ENCODE measurements around the gene OOSP1.
"Not testable (repeated sequence)": the region's sequence is repeated elsewhere in the genome, so short reads cannot be mapped to it uniquely, and the experiment has no call there.

Gene OOSP1

GRCh38 chr11:59960502-59961381, 22.5 kb downstream of the OOSP1 start:
- no peak for DNase-seq

GRCh38 chr11:59962107-59962482, 23.9 kb downstream of the OOSP1 start:
- no peak for DNase-seq

DNA sequence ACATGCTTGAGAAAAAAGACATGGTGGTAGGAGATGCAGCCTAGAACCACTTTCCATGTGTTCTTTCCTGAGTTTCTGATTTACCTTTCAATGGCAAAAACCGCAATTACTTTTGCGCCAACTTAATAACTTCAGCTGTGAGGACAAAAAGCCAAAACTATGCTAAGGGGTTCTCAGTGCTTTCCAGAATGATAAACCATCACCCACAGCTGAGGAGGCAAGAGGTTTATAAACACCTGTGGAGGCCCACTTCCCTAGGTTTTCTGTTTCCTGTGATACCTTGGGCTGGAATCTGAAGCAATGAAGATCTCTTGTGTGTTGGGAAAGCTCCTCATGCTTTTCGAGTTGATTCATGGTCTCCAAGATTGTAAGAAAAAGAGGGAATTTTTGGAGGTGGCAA, 25.5 kb downstream of the OOSP1 start, which contains the start of gene OOSP4A:
OOSP4A (plus strand) TSS at position 301 of the 400 bp plus-strand sequence; CDS start at position 301, 0 bp downstream.
- no peak for DNase-seq

GRCh38 chr11:59965424-59965823, 27.2 kb downstream of the OOSP1 start:
- no peak for DNase-seq

DNA sequence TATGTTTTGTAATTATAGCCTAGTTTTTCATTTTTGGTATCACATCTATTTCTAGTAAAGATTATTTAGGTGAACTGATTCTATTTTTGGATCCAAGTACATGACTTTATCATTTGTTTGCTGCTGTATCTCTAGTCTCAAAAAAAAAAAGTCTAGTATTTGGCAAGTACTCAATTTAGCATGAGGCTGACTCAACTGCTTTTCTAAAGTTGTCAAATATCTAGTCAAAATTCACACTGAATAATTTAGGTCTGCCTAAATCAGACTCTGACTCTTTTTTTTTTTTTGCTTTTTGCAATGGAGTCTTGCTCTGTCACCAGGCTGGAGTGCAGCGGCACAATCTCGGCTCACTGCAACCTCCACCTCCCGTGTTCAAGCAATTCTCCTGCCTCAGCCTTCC, 28.0 kb downstream of the OOSP1 start:
- no peak for DNase-seq

- no peak for DNase-seq
Observed at GRCh38 chr11:59967677-59968394, 29.6 kb downstream of the OOSP1 start.

DNA sequence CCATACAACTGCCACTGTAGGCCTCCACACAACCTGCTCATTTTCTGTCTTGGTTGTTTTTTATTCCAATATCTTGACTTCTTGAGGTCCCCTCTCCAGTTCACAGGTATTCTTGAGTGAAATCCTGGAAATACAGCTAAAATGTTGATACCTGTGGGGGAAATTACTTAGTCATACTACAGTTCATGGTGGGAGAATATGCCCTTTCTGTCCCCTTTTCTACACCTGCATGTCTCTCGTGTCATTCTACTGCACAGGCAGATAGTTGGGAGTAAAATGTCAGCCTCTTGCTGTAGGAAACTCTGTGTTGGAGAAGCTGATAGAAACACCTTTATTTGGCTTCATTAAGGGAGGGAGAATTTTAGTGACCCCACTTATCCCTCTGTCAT, 30.2 kb downstream of the OOSP1 start:
- DNase-seq: no peak

GRCh38 chr11:59973097-59973496, 34.9 kb downstream of the OOSP1 start:
- DNase-seq: no peak

DNA sequence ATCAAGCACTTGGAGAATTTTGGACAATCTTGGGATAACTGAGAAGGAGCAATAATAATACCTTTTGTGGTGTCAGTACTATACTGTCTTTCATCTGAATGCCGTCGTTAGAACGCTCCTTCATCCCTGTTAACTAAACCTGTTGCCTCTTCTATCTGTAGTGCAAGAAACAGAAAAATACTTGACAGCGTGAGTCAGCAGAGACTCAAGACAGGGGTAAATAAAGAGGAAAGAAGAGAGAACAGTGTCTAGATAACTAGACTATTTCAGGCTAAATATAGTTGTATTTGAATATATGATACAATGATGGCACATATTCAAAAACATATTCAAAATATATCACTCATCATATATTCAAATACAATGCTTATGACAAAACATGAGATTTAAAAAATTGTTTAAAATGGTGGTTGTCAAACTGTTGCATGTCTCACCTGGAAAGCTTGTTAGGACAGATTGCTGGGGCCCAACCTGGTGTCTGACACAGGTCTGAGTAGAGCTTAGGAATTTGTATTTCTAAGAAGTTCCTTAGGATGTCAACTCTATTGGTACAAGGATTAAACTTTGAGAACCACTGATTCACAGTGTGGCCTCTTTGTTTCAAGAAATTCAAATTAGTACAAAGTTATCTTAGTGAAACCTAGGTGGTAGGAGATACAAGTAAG, 43.0 kb downstream of the OOSP1 start:
- no peak for DNase-seq

- DNase-seq: not testable (repeated sequence)
Observed at GRCh38 chr11:59982037-59982436, 43.8 kb downstream of the OOSP1 start.

DNA sequence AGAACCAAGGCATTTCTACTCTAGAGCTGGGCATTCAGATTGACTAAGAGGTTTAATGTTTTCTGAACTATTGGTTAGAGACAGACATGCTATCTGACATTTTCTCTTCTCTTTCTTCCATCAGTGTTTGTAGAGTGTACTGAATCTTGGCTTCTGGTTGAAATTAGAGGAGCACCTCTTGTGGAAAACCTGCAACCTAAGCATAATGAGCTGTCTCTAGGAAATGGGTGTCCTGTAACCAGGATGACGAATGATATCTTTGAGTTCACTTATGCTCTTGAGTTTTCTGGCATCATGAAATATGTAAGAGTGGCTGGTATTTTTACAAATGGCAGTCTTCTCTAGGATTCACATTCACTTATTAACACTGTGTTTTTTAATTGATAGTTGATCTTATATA, 45.0 kb downstream of the OOSP1 start:
- no peak for DNase-seq

DNA sequence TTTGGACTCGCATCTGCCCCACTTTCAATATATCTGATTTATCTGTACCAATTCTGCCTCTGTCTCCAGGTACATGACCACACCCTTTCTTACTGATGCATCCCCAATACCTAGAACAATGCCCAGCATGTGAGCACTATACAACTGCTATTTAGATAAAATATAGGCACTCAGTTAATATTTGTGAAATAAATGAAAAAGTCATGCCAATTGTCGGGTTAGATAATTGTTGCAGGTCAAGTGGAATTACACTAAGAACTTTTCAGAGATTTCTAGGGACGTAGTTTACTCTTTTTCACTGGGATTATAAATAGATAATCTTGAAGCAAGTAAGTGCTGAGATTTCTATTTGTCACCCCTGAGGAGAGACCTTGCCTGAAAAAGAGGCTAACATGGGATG, 46.1 kb downstream of the OOSP1 start:
- no peak for DNase-seq

DNA sequence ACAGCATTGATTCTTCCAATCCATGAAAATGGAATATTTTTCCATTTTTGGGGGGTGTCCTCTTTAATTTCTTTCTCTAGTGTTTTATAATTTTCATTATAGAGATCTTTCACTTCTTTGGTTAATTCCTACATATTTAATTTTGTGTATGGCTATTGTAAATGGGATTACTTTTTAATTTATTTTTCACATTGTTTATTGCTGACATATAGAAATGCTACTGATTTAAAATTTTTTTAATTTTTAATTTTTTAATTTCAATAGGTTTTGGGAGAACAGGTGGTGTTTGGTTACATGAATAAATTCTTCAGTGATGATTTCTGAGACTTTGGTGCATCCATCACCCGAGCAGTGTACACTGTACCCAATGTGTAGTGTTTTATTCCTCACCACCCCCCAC, 52.2 kb downstream of the OOSP1 start:
- no peak for DNase-seq

- no peak for DNase-seq
Observed at GRCh38 chr11:59992425-59992824, 54.2 kb downstream of the OOSP1 start.

GRCh38 chr11:59997800-59998199, 59.6 kb downstream of the OOSP1 start:
- no peak for DNase-seq

GRCh38 chr11:59999691-60000090, 61.5 kb downstream of the OOSP1 start:
- DNase-seq: no peak

DNA sequence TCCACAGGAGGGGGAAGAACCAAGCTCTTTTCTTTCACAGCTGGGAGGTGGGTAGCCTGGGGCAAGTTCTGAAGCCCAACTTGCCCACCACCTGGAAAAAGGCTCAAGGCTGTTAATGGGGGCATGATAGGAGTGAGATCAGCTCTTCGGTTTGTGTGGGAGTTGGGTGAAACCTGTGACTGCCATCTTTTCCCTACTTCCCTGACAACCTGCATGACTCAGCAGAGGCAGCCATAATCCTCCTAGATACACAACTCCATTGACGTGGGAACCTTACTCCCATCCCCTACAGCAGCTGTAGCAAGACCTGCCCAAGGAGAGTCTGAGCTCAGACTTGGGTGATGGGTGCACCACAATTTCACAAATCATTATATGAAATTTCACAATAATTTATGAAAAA, 65.5 kb downstream of the OOSP1 start:
- DNase-seq: no peak

DNA sequence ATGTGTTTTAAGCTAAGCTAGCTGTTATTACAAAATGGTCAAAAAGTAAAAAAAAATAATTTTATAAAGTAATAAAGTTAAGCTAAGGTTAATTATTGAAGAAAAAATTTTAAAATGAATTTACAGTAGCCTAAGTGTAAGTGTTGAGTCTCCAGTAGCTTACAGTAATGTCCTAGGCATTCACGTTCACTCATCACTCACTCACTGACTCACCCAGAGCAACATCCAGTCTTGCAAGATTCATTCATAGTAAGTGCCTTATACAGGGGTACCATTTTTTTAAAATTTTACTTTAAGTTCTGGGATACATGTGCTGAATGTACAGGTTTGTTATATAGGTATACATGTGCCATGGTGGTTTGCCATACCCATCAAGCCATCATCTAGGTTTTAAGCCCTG, 67.1 kb downstream of the OOSP1 start:
- DNase-seq: no peak
